MM.1S (cell line): ENCODE measurements around the gene INHBC.

Source experiments
- DNase-seq: peaks from one replicate; pipeline ENCODE4 v3.0.0-alpha.2; 2015
- H2AFZ ChIP-seq: fragments of 300-600 bp; sonication (generic); 2 replicates; pipeline ENCODE4 v1.6.0; 2016; ENCODE audit warnings: antibody characterized with exemption, low read length
- H3F3A ChIP-seq: fragments of 300-600 bp; sonication (generic); 2 replicates; pipeline ENCODE4 v1.6.1; 2016; ENCODE audit warnings: mild to moderate bottlenecking, antibody characterized with exemption, low read length, moderate library complexity, mixed read lengths; ENCODE audit not compliant: insufficient read depth
- H3K27ac ChIP-seq: fragments of 300-600 bp; sonication (generic); 2 replicates; pipeline ENCODE4 v1.5.1; 2016; ENCODE audit warnings: mild to moderate bottlenecking, low read length
- H3K27me3 ChIP-seq: fragments of 300-600 bp; sonication (generic); replicated peaks from 2 replicates; pipeline ENCODE4 v1.6.0; 2016; ENCODE audit warnings: low read length; ENCODE audit not compliant: insufficient read depth
- H3K36me3 ChIP-seq: fragments of 300-600 bp; sonication (generic); replicated peaks from 2 replicates; pipeline ENCODE4 v1.6.1; 2016; ENCODE audit warnings: mild to moderate bottlenecking, low read length, mixed read lengths; ENCODE audit not compliant: insufficient read depth
- H3K4me1 ChIP-seq: fragments of 300-600 bp; sonication (generic); 2 replicates; pipeline ENCODE4 v1.6.1; 2016; ENCODE audit warnings: low read length, mixed read lengths
- H3K4me2 ChIP-seq: fragments of 300-600 bp; sonication (generic); 2 replicates; pipeline ENCODE4 v1.6.0; 2016; ENCODE audit warnings: low read depth, low read length
- H3K4me3 ChIP-seq: fragments of 300-600 bp; sonication (generic); 2 replicates; pipeline ENCODE4 v1.5.1; 2016; ENCODE audit warnings: low read length, mixed read lengths
- H3K79me2 ChIP-seq: fragments of 300-600 bp; sonication (generic); 2 replicates; pipeline ENCODE4 v1.6.1; 2016; ENCODE audit warnings: mixed run types, low read length, mixed read lengths
- H3K9ac ChIP-seq: fragments of 300-600 bp; sonication (generic); 2 replicates; pipeline ENCODE4 v1.6.1; 2016; ENCODE audit warnings: low read length, mixed read lengths
- H3K9me2 ChIP-seq: fragments of 300-600 bp; sonication (generic); replicated peaks from 2 replicates; pipeline ENCODE4 v1.6.1; 2016; ENCODE audit warnings: mild to moderate bottlenecking, low read length, mixed read lengths; ENCODE audit not compliant: insufficient read depth
- H3K9me3 ChIP-seq: fragments of 300-600 bp; sonication (generic); replicated peaks from 2 replicates; pipeline ENCODE4 v1.6.1; 2016; ENCODE audit warnings: mild to moderate bottlenecking, low read length, mixed read lengths; ENCODE audit not compliant: insufficient read depth
- H4K20me1 ChIP-seq: fragments of 300-600 bp; sonication (generic); 2 replicates; pipeline ENCODE4 v1.6.1; 2016; ENCODE audit warnings: mild to moderate bottlenecking, low read length, moderate library complexity, mixed read lengths; ENCODE audit not compliant: insufficient read depth
- EZH2 ChIP-seq: fragments of 300-600 bp; sonication (generic); optimal IDR thresholded peaks from 2 replicates; pipeline ENCODE3; 2017; ENCODE audit warnings: low read depth, mild to moderate bottlenecking, antibody characterized with exemption, low read length, mixed read lengths
- EZH2phosphoT487 ChIP-seq: fragments of 300-600 bp; sonication (generic); IDR thresholded peaks from 2 replicates; pipeline ENCODE4 v1.6.1; 2018; ENCODE audit warnings: antibody characterized with exemption, low read length
- TF ChIP-seq, protein P1 (sequence below): fragments of 300-600 bp; sonication (generic); IDR thresholded peaks from 2 replicates; pipeline ENCODE4 v1.5.1; 2016; ENCODE audit warnings: antibody characterized with exemption, low read length, mixed read lengths

The INHBC gene

GRCh38 chr12:57455374-57456144 lies 21.0 kb downstream of the INHBC start:
- H3K9me2 ChIP-seq, result no peaks in the 10 kb centered on the region
- peaks cover 5% of the 10 kb centered on the region for H3F3A ChIP-seq
- H3K27ac ChIP-seq, result no peak overlapping the region
- no peaks in the 10 kb centered on the region for H3K9me3 ChIP-seq
- H3K4me2 ChIP-seq, result peak overlapping the region; percentile 93
- peaks cover 16% of the 10 kb centered on the region for H3K4me1 ChIP-seq
- no peaks in the 10 kb centered on the region for H3K79me2 ChIP-seq
- peak overlapping the region; percentile 62 for H3K4me3 ChIP-seq
- DNase-seq, result no peak
- H3K36me3 ChIP-seq, result no peaks in the 10 kb centered on the region
- no peaks in the 10 kb centered on the region for H4K20me1 ChIP-seq
- peak overlapping the region; percentile 82 for H2AFZ ChIP-seq
- peaks cover 5% of the 10 kb centered on the region; the same call in 1 of the 2 replicates for H3K27me3 ChIP-seq
- peak overlapping the region; percentile 18; the same call in 1 of the 2 replicates for H3K9ac ChIP-seq
- TF ChIP-seq EZH2phosphoT487 (no peak), EZH2 (no peak)
- TF ChIP-seq, protein P1, sequence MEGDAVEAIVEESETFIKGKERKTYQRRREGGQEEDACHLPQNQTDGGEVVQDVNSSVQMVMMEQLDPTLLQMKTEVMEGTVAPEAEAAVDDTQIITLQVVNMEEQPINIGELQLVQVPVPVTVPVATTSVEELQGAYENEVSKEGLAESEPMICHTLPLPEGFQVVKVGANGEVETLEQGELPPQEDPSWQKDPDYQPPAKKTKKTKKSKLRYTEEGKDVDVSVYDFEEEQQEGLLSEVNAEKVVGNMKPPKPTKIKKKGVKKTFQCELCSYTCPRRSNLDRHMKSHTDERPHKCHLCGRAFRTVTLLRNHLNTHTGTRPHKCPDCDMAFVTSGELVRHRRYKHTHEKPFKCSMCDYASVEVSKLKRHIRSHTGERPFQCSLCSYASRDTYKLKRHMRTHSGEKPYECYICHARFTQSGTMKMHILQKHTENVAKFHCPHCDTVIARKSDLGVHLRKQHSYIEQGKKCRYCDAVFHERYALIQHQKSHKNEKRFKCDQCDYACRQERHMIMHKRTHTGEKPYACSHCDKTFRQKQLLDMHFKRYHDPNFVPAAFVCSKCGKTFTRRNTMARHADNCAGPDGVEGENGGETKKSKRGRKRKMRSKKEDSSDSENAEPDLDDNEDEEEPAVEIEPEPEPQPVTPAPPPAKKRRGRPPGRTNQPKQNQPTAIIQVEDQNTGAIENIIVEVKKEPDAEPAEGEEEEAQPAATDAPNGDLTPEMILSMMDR, result no peak

DNA sequence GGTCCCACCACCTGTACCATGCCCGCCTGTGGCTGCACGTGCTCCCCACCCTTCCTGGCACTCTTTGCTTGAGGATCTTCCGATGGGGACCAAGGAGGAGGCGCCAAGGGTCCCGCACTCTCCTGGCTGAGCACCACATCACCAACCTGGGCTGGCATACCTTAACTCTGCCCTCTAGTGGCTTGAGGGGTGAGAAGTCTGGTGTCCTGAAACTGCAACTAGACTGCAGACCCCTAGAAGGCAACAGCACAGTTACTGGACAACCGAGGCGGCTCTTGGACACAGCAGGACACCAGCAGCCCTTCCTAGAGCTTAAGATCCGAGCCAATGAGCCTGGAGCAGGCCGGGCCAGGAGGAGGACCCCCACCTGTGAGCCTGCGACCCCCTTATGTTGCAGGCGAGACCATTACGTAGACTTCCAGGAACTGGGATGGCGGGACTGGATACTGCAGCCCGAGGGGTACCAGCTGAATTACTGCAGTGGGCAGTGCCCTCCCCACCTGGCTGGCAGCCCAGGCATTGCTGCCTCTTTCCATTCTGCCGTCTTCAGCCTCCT lies 21.6 kb downstream of the INHBC start:
- Histone ChIP-seq H3K27ac (no peak overlapping the region), H3K4me1 (peaks cover 21% of the 10 kb centered on the region), H3K79me2 (no peaks in the 10 kb centered on the region), H3K36me3 (no peaks in the 10 kb centered on the region), H3K4me3 (peak overlapping the region; percentile 62), H4K20me1 (no peaks in the 10 kb centered on the region), H3F3A (peaks cover 5% of the 10 kb centered on the region), H3K27me3 (peaks cover 11% of the 10 kb centered on the region), H3K9ac (peak overlapping the region; percentile 18; the same call in 1 of the 2 replicates), H3K9me2 (no peaks in the 10 kb centered on the region), H3K9me3 (no peaks in the 10 kb centered on the region), H2AFZ (peak overlapping the region; percentile 82), H3K4me2 (peak overlapping the region; percentile 93)
- peak; percentile 75 for DNase-seq
- TF ChIP-seq, protein P1, result peak; percentile 87
- TF ChIP-seq EZH2 (no peak), EZH2phosphoT487 (no peak)

DNA sequence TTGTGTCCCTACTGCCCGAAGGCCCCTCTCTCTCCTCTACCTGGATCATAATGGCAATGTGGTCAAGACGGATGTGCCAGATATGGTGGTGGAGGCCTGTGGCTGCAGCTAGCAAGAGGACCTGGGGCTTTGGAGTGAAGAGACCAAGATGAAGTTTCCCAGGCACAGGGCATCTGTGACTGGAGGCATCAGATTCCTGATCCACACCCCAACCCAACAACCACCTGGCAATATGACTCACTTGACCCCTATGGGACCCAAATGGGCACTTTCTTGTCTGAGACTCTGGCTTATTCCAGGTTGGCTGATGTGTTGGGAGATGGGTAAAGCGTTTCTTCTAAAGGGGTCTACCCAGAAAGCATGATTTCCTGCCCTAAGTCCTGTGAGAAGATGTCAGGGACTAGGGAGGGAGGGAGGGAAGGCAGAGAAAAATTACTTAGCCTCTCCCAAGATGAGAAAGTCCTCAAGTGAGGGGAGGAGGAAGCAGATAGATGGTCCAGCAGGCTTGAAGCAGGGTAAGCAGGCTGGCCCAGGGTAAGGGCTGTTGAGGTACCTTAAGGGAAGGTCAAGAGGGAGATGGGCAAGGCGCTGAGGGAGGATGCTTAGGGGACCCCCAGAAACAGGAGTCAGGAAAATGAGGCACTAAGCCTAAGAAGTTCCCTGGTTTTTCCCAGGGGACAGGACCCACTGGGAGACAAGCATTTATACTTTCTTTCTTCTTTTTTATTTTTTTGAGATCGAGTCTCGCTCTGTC lies 22.3 kb downstream of the INHBC start:
- Histone ChIP-seq H3K9ac (no peak overlapping the region), H3K36me3 (no peaks in the 10 kb centered on the region), H3F3A (peaks cover 5% of the 10 kb centered on the region), H3K4me3 (no peak overlapping the region), H3K27me3 (peaks cover 13% of the 10 kb centered on the region), H2AFZ (no peak overlapping the region), H3K9me3 (no peaks in the 10 kb centered on the region), H3K79me2 (no peaks in the 10 kb centered on the region), H4K20me1 (no peaks in the 10 kb centered on the region), H3K9me2 (no peaks in the 10 kb centered on the region), H3K4me2 (no peak overlapping the region), H3K4me1 (peaks cover 22% of the 10 kb centered on the region), H3K27ac (no peak overlapping the region)
- DNase-seq, result no peak
- TF ChIP-seq EZH2 (no peak), EZH2phosphoT487 (no peak)
- TF ChIP-seq, protein P1, result no peak
